B cell (primary cell): ENCODE results near the gene SKIDA1. TPM values are rescaled to one million over a fixed set of nuclear protein-coding genes. Genes with fewer than 3 reads are reported as not detected.

Experiments
- ATAC-seq: fragments of 200-7000 bp; cut with Tn5 transposase; one replicate; pipeline ENCODE4 v1.10.0; 2021; ENCODE audit warnings: low read depth, mild to moderate bottlenecking, moderate number of reproducible peaks, moderate library complexity
- CTCF ChIA-PET: fragments of 350-600 bp; sonication (Branson Sonifier 250); formaldehyde crosslinking; loops from one replicate; lab custom pipeline; 2021; ENCODE audit warnings: antibody characterized with exemption, inconsistent platforms; lab: Charles Lee
- POLR2A ChIA-PET: fragments of 350-600 bp; sonication (Branson Sonifier 250); formaldehyde crosslinking; loops from one replicate; lab custom pipeline; 2021; ENCODE audit warnings: antibody characterized with exemption; lab: Charles Lee
- DNase-seq: peaks from one replicate; pipeline ENCODE4 v3.0.0; 2013
- H2AFZ ChIP-seq: 2 replicates; pipeline ENCODE4 v1.6.1; 2012; ENCODE audit warnings: mild to moderate bottlenecking, low read depth, low read length; ENCODE audit not compliant: insufficient read depth, poor library complexity, severe bottlenecking
- H3K27ac ChIP-seq, 2 donors: 1 replicate in 1 of 2; 2 replicates in 1 of 2; pipeline ENCODE4 v1.5.1; 2012 to 2013; ENCODE audit warnings: low read length in 2 of 2, mild to moderate bottlenecking in 2 of 2, moderate library complexity in 1 of 2
- H3K27me3 ChIP-seq, 4 experiments: fragments of 200-600 bp in 1 of 4; sonication (generic) in 1 of 4; replicated peaks in 1 of 4; 1 replicate in 2 of 4; 2 replicates in 2 of 4; pipeline versions ENCODE4 v1.6.1 to v1.7.0; 2013 to 2016; ENCODE audit warnings: low read length in 3 of 4, mild to moderate bottlenecking in 2 of 4, mixed read lengths in 1 of 4, moderate library complexity in 1 of 4; ENCODE audit not compliant: insufficient read depth in 4 of 4, control insufficient read depth in 3 of 4; ENCODE audit errors: control extremely low read depth in 1 of 4
- H3K36me3 ChIP-seq, 2 experiments: replicated peaks in 1 of 2; 1 replicate in 1 of 2; 2 replicates in 1 of 2; pipeline versions ENCODE4 v1.6.1 to v1.7.1; 2013; ENCODE audit warnings: low read length in 1 of 2; ENCODE audit not compliant: insufficient read depth in 2 of 2, control insufficient read depth in 1 of 2; ENCODE audit errors: control extremely low read depth in 1 of 2, extremely low read depth in 1 of 2
- H3K4me1 ChIP-seq, 2 donors: fragments of 200-600 bp in 1 of 2; sonication (generic) in 1 of 2; 1 replicate in 1 of 2; 2 replicates in 1 of 2; pipeline versions ENCODE4 v1.5.1 to v1.6.1; 2013 to 2017; ENCODE audit warnings: low read length in 2 of 2; ENCODE audit not compliant: control insufficient read depth in 2 of 2, insufficient read depth in 2 of 2
- H3K4me2 ChIP-seq: replicated peaks from 2 replicates; pipeline ENCODE3; 2012; ENCODE audit warnings: mild to moderate bottlenecking, low read depth, low read length; ENCODE audit not compliant: poor library complexity, severe bottlenecking
- H3K4me3 ChIP-seq, 5 experiments: fragments of 200-600 bp in 1 of 5; sonication (generic) in 1 of 5; 1 replicate in 3 of 5; 2 replicates in 2 of 5; pipeline versions ENCODE4 v1.5.1 to v1.7.0; 2011 to 2016; ENCODE audit warnings: low read length in 4 of 5, mild to moderate bottlenecking in 4 of 5, low read depth in 2 of 5, control low read depth in 1 of 5, moderate library complexity in 1 of 5; ENCODE audit not compliant: insufficient read depth in 1 of 5; ENCODE audit errors: control extremely low read depth in 1 of 5, extremely low read depth in 1 of 5
- H3K79me2 ChIP-seq: fragments of 200-600 bp; sonication (generic); one replicate; pipeline ENCODE4 v1.6.0; 2016; ENCODE audit warnings: low read length; ENCODE audit not compliant: control insufficient read depth, insufficient read depth
- H3K9ac ChIP-seq: fragments of 200-600 bp; sonication (generic); 2 replicates; pipeline ENCODE4 v1.6.1; 2017; ENCODE audit warnings: mild to moderate bottlenecking, low read length, moderate library complexity
- H3K9me3 ChIP-seq, 3 donors: one replicate each; pipeline versions ENCODE4 v1.6.1 to v1.7.1; 2013; ENCODE audit warnings: low read length in 2 of 3; ENCODE audit not compliant: control insufficient read depth in 2 of 3, insufficient read depth in 1 of 3; ENCODE audit errors: control extremely low read depth in 1 of 3
- H4K20me1 ChIP-seq: 2 replicates; pipeline ENCODE4 v1.6.0; 2012; ENCODE audit warnings: mild to moderate bottlenecking, low read length; ENCODE audit not compliant: insufficient read depth, control insufficient read depth, poor library complexity, severe bottlenecking
- H3K27ac Mint-ChIP-seq: one replicate; pipeline ENCODE4 v1.8.0; 2021; ENCODE audit warnings: mixed read lengths
- H3K27me3 Mint-ChIP-seq: one replicate; pipeline ENCODE4 v1.8.0; 2021; ENCODE audit warnings: mixed read lengths
- H3K4me1 Mint-ChIP-seq: one replicate; pipeline ENCODE4 v1.8.0; 2021; ENCODE audit warnings: mixed read lengths
- H3K4me3 Mint-ChIP-seq: one replicate; pipeline ENCODE4 v1.8.0; 2021; ENCODE audit warnings: mixed read lengths
- H3K9me3 Mint-ChIP-seq: one replicate; pipeline ENCODE4 v1.8.0; 2022; ENCODE audit warnings: mixed read lengths; ENCODE audit not compliant: insufficient read depth
- CTCF ChIP-seq: fragments of 200-600 bp; IDR thresholded peaks from one replicate; pipeline ENCODE4 v1.8.0; 2022; ENCODE audit warnings: antibody characterized with exemption, mild to moderate bottlenecking
- EZH2 ChIP-seq: IDR thresholded peaks from 2 replicates; pipeline ENCODE4 v1.6.1; 2012; ENCODE audit warnings: borderline replicate concordance, low read depth, mild to moderate bottlenecking, moderate library complexity, low read length; ENCODE audit not compliant: insufficient read depth, poor library complexity, severe bottlenecking
- WGBS: methylation state at CpG from one replicate; pipeline ENCODE4 v1.1.5; 2013; ENCODE audit warnings: missing lambda C conversion rate; ENCODE audit not compliant: insufficient coverage; 5-methylcytosine and 5-hydroxymethylcytosine counted together
- intact Hi-C: fragments of 100-400 bp; cut with micrococcal nuclease; formaldehyde crosslinking; loops from one replicate; pipeline ENCODE4 v1.10.0; 2022
- polyA plus RNA-seq: library from polyadenylated mRNA; depleted of rRNA; stranded (reverse); fragments of >200 nt; gene quantifications from 2 replicates; pipeline ENCODE4 v1.2.3, GENCODE V29; 2012
- total RNA-seq, 2 donors: library from RNA; stranded (reverse); fragments of 120-200 nt in 1 of 2; gene quantifications; 1 replicate in 1 of 2; 2 replicates in 1 of 2; pipeline versions ENCODE4 v1.2.3 to v1.2.4, GENCODE V29; 2013 to 2022

Gene SKIDA1
- total and polyA plus RNA-seq, 2 donors (not counting 1 experiment from before 2014, with no cell fraction given): 0.06 to 0.10 TPM

- H3K27ac ChIP-seq: peak overlapping the region; percentile 48 to 52
- peak overlapping the region; percentile 85 for H3K27ac Mint-ChIP-seq
- peaks cover 5% of the 10 kb centered on the region for H4K20me1 ChIP-seq
- no peak for ATAC-seq
- ChIA-PET CTCF (interaction anchor here (1.2 kb wide), 2 partner anchors 14 to 16 kb away, joined by 3 to 4 read pairs; no protein-coding TSS in a partner anchor), POLR2A (interaction anchor here (0.8 kb wide), 1 partner anchor 39 kb away, joined by 3 read pairs; no protein-coding TSS in a partner anchor)
- DNase-seq: no peak
- H3K4me3 ChIP-seq: peak overlapping the region; percentile 54 to 98 (median 78)
- TF ChIP-seq EZH2 (no peak), CTCF (no peak)
- WGBS: 0% methylated on average over 1 of the region's 26 CpGs
- H3K9me3 ChIP-seq: no peaks in the 10 kb centered on the region
- intact Hi-C loops: loop anchor here (1.0 to 10.0 kb wide), 3 partner anchors 469 to 1181 kb away; partner anchors contain the start of genes DNAJC1 and PIP4K2A
- peak overlapping the region; percentile 95 for H2AFZ ChIP-seq
- H3K27me3 Mint-ChIP-seq: peaks cover 4% of the 10 kb centered on the region
- peaks cover 6% of the 10 kb centered on the region for H3K79me2 ChIP-seq
- peaks cover 12 to 16% of the 10 kb centered on the region in 2 donors for H3K4me1 ChIP-seq
- H3K4me3 Mint-ChIP-seq: peak overlapping the region; percentile 94
- H3K4me1 Mint-ChIP-seq: peaks cover 17% of the 10 kb centered on the region
- H3K27me3 ChIP-seq: peaks cover 0 to 10% (median 0%) of the 10 kb centered on the region in 4 experiments
- H3K36me3 ChIP-seq: peaks cover 4 to 11% of the 10 kb centered on the region in 2 experiments
- H3K9ac ChIP-seq: peak overlapping the region; percentile 89
- H3K9me3 Mint-ChIP-seq: no peaks in the 10 kb centered on the region
- H3K4me2 ChIP-seq: peak overlapping the region; percentile 87
These were observed 8.8 kb upstream of the SKIDA1 start for GRCh38 chr10:21534280-21534586.
